ENCODE results near the gene F2RL1.
"Not testable (repeated sequence)": the region's sequence is repeated elsewhere in the genome, so short reads cannot be mapped to it uniquely, and the experiment has no call there.

F2RL1 gene

DNA sequence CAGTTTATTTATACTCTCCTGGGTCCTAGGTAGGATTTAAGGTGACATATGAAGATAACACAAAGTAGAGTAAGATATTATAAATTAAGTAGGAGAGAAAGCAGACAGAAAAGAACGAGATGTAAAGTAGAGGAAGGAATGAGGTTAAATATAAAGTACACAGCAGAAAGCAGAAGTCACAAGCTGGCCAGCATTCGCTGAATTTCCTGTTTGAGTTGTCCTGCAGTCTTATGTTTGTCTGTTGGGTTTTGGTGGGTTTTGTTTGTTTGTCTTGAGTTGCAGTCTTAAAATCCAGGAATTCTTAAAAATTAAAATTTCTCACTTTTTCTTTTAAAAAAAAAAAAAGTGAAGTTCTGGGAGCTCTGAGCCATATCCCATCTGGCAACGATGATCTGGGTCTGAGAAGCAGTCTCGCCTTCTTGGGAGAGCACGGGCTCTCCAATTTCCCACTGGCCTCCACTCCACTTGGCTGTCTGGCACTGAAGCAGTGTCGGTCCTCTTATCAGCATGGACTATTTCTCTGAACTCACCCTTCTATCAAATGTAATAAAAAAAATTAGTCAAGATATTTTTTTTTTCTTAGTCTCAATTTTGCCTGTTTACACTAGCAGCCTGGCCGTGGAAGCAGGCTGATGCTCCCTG is 33.0 kb downstream of the F2RL1 start:
- DNase-seq, result no peak

DNA sequence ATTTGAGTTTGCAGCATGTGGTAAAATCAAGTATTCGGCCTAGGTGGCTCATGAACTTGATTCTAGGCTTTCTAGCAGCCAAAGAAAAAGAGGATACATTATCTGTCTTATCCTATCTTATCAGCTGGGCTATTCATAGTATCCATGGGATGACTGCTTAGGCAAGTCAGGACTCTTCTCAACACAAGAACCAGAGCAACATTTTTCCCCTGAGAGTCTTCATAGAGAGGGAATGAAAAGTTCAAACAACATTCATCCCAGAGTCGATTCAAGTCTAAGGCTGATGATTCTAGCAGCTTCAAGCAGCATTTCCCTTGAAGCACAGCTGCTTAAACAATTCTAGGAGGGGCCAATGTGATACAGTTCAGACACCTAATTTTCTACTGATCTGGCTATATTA is 33.9 kb downstream of the F2RL1 start:
- DNase-seq, result no peak

DNA sequence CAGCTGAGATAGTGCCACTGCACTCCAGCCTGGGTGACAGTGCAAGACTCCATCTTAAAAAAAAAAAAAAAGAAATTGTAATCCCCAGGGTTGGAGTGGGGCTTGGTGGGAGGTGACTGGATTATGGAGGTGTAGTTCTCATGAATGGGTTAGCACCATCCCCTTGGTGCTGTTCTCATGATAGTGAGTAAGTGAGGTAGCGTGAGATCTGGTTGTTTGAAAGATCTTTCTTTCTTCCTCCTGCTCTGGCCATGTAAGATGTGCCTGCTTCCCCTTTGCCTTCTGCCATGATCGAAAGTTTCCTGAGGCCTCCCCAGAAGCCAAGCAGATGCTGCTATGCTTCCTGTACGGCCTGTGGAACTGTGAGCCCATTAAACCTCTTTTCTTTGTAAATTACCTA is 34.9 kb downstream of the F2RL1 start:
- not testable (repeated sequence) for DNase-seq

DNA sequence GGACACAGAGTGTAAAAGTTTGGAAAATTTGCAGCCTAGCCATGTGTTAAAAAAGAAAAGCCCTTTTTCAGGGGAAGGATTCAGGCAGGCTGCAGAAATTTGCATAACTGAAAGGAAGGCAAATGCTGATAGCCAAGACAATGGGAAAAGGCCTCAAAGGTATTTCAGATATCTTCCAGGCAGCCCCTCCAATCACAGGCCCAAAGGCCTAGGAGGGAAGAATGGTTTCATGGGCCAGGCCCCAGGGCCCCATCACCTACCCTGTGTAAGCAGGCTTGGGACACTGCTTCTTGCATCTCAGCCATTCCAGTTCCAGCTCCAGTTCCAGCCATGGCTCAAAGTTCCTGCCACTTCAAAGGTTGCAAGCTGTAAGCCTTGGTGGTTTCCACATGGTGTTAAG is 35.8 kb downstream of the F2RL1 start:
- DNase-seq, result no peak

DNA sequence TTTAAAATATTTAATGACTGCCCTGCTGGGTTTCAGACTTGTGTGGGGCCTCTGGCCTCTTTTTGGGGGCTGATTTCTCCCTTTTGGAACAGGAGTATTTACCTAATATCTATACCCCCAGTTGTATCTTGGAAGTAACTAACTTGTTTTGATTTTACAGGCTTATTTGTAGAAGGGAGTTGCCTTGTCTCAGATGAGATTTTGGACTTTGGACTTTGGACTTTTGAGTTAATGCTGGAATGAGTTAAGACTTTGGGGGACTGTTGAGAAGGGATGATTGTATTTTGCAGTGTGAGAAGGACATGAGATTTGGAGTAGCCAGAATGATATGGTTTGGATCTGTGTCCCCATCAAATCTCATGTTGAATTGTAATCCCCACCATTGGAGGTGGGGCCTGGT is 36.7 kb downstream of the F2RL1 start:
- not testable (repeated sequence) for DNase-seq

DNA sequence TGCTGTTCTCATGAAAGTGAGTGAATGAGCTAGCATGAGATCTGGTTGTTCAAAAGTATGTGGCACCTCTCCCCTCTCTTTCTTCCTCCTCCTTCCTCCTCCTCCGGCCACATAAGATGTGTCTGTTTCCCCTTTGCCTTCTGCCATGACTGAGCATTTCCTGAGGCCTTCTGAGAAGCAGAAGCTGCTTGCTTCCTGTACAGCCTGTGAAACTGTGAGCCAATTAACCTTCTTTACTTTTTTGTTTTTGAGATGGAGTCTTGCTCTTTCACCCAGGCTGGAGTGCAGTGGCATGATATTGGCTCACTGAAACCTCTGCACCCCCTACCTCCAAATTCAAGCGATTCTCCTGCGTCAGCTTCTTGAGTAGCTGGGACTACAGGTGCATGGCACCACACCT is 37.1 kb downstream of the F2RL1 start:
- DNase-seq, result no peak

DNA sequence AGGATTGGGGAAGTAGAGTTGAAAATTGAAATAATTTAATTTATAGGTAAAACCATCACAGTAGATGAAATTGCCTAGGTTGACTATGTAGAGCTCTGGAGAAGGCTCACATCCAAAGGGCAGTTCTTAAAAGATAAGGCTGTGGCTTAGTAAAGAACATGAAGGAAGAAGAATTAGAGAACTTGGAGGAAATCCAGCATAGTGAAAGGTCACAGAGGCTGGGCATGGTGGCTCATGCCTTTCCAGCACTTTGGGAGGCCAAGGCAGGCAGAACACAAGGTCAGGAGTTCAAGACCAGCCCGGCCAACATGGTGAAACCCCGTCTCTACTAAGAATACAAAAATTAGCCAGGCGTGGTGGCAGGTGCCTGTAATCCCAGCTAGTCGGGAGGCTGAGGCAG is 38.0 kb downstream of the F2RL1 start:
- not testable (repeated sequence) for DNase-seq

DNA sequence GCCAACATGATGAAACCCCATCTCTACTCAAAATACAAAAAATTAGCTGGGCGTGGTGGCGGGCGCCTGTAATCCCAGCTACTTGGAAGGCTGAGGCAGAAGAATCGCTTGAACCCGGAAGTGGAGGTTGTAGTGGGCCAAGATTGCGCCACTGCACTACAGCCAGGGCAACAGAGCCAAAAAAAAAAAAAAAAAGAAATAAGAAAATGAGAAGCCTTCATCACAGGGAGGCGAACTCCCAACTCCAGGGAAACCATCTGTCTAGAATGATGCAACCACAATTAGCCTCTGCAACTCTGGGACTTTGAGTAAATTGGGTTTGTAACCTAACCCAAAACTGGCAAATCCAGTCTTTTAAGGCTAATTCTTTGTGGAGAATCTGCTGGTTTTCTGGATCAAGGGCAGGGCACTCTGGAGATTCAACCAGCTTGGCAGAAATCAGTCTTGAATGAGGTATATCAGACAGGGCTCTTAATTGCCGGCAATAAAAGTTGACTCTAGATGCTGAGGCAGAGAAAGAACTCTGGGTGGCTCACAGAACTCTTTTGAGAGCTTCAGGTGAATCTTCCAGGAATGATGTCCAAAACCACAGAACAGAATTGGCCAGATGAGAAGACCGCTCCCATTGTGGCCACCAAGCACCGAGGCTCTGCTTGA is 40.9 kb downstream of the F2RL1 start:
- no peak for DNase-seq

DNA sequence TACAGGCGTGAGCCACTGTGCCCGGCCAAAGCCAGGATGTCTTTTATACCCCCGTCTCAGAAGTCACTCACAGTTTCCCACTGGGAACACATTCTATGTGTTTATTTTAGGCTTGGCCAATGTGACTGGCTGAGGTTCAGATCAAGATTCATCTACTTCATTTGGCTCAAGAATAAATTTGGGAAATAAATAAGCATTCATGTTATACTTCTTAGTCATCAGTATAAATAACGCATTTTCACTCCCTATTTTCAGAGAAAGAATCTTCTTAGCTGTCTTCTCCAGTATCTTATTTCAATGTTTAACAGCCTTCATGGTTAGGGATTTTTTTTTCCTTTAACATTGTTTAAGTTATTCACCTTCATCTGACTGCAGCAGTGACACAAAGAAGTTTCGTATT is 42.8 kb downstream of the F2RL1 start:
- DNase-seq, result no peak

DNA sequence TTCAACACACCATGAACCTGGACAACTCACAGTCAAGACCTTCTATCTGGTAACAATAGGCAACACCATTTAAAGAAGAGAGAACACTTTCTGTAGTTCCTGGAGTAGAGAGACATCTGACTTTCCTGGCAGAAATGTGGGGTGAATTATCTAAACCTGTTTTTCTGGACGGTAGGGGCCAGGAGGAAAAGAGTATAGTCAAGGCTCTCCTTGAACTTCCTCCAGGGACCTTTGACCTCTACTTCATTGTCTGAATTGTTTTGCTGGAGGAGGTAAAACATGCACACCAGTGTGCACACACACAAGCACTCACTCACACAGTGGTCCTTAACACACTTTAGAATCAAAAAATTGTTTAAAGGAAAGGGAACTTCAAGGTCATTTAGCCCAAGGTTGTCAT is 44.2 kb downstream of the F2RL1 start:
- DNase-seq, result no peak

DNA sequence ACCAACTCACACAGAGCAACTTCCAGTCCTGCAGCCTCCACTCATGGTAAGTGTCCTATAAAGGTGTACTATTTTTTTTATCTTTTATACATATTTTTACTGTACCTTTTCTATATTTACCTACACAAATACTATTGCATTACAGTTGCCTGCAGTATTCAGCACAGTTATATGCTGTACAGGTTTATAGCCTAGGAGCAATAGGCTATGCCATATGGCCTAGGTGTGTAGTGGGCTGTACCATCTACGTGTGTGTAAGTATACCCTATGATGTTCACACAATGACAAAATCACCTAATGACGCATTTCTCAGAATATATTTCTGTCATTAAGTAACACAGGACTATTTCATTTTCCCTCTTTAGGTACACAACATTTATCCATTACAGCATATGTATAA is 47.7 kb downstream of the F2RL1 start:
- no peak for DNase-seq

DNA sequence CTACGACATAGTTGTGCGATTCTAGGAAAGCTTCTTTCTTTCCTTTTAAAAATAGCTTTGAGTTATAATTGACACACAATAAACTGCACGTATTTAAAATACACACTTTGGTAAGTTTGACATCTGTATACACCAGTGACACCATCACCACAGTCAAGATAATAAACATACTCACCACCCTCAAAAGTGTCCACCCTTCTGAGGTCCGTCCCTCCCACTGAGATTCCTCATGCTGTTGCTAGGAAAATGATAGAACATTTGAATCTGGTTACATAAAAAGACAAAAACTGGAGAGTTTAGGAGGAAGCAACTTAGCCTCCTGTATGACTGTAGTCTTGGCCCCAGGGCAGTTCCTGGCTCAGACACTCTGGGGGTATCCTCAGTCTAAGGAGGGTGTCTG is 48.2 kb downstream of the F2RL1 start:
- DNase-seq, result no peak

DNA sequence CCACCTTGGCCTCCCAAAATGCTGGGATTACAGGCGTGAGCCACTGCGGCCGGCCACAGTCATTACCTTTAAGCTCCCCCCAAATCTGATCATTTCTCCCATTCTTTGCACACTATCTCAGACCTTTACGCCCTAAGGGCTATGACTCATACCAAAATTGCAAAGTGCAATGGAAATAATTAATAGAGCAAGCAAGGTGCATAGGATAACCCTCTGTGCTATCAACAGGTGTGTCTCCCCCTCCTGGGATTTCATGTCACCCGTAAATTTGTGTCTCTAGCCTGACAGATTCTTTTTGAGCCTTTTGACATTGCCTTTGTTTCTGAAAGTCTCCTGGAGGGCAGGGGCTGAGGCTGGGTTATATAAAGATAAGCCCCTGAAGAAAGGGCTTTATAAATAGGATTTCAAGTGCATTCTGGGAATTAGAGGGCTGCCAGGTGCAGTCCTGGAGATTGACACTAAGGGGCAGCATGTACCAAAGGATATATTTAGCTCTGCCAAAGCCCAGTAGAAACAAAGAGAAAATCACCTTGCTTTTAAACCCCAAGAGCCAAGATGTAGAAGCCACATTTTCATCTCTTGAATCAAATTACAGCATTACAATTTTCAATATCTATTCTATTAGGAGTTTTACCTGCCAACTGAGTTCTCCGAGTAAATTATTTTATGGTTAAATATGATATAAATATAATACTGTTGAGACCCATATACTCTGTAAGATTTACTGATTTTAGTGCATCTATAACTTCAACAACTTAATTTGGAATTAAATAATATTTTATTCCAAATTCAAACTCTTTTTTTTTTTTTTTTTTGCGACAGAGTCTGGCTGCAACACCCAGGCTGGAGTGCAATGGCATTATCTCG is 49.2 kb downstream of the F2RL1 start:
- DNase-seq, result peak; percentile 45

DNA sequence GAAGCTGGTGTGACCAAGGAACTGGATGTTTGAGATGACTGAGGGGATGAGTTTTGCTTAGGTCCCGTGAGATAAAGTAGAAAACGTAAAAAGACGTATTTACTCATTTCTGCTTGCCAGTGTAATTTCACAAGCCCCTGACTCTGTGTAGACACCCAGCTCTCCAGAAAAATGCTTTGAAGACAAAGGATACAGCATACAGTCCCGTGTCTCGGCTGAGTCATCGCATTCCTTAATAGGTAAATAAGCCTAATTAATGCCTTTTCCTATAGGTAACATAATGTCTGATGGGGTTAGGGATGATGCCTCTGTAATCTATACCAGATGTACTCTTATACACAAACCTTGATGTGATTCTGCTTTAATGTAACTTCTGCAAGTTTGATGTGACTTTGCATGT is 51.2 kb downstream of the F2RL1 start:
- no peak for DNase-seq

DNA sequence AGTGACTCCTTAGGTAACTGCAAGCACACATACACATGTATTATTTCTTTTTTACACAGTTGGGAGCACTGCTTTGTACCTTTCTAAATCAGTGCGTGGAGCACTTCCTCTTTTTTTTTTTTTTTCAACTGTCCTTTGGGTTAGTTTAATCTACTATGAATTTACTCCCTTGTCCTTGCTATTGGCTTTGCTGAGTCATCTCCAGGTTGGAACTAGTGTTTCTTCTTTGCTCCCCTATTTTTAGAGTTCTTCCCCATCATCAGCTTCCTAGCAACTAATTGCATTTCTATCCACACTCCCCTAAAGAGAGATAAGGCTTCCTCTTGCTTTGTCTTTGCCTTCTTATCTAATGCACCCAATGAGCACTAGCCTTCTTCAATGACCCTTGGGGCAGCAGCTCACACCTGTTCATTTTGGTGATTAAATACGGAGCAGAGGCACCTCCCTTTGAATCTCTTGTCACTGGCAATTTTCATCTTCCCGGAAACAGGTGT is 55.3 kb downstream of the F2RL1 start:
- DNase-seq, result no peak

Measured in NCI-H1092 (cell line).